AG04449 (cell line): ENCODE measurements around the gene SND1.

Experiments
- CTCF ChIA-PET: fragments of 350-600 bp; formaldehyde crosslinking; extraction: SDS; loops from one replicate; lab custom pipeline; 2021; ENCODE audit warnings: antibody characterized with exemption; lab: Yijun Ruan, JAX
- POLR2A ChIA-PET: fragments of 400-600, 350-600 bp; formaldehyde crosslinking; extraction: SDS; loops from one replicate; lab custom pipeline; 2020; ENCODE audit warnings: antibody characterized with exemption, inconsistent platforms; lab: Yijun Ruan, JAX
- DNase-seq: peaks from one replicate; pipeline ENCODE4 v3.0.0-alpha.2; 2010; ENCODE audit warnings: low read depth, low spot score
- H3K4me3 ChIP-seq: 2 replicates; pipeline ENCODE4 v1.5.1; 2011; ENCODE audit warnings: low read depth, mild to moderate bottlenecking, control low read depth, low read length
- TF ChIP-seq, protein P1 (sequence below): IDR thresholded peaks from one replicate; pipeline ENCODE4 v1.5.1; 2011; ENCODE audit warnings: mild to moderate bottlenecking, moderate library complexity, low read length, control low read depth, inconsistent platforms; ENCODE audit not compliant: insufficient read depth; ENCODE audit errors: missing control alignments

The SND1 gene

DNA sequence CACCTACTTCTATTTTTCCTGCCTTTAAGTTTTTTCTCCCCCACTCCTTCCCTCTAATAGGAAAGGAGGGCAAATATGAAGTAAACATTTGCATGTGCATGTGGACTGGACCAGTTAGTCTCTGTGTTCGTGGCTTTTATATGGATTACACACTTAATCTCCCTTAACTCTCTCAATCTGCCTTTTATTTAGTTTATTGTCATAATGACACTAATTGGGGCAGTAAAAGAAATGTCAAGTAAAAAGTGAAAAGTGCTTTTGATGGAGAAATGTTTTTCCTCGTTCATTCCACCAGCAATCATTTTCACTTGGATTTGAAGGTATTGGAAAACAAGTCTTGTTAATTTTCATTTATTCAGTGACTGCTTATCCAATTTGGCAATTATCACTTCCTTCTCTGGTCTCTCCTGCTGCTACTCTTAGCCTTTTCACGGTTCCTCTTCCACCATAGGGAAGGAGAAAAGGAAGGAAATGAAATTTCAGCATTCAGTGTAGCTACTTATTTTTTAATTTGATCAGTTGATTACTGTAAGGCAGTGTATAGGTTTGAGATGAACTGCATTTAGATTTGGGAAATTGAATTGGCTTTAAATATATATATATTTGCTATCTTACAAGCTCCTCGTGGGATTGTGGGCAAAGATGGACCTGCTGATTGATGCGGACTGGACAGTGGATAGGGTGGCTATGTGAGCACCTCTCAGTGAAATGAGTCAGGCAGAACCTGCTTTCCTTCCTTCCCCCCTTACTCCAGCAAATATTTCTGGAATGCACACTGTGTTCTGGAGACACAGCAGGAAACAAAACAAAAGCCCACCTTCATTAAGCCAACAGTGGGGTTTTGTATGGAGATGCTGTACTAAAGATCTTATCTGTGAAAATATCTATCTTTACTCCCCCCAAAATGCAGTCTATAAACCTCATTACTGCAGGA, 301.7 kb downstream of the SND1 start:
- DNase-seq = no peak
- ChIA-PET CTCF (no interaction called here), POLR2A (no interaction called here)
- no peak overlapping the region for H3K4me3 ChIP-seq
- TF ChIP-seq, protein P1, sequence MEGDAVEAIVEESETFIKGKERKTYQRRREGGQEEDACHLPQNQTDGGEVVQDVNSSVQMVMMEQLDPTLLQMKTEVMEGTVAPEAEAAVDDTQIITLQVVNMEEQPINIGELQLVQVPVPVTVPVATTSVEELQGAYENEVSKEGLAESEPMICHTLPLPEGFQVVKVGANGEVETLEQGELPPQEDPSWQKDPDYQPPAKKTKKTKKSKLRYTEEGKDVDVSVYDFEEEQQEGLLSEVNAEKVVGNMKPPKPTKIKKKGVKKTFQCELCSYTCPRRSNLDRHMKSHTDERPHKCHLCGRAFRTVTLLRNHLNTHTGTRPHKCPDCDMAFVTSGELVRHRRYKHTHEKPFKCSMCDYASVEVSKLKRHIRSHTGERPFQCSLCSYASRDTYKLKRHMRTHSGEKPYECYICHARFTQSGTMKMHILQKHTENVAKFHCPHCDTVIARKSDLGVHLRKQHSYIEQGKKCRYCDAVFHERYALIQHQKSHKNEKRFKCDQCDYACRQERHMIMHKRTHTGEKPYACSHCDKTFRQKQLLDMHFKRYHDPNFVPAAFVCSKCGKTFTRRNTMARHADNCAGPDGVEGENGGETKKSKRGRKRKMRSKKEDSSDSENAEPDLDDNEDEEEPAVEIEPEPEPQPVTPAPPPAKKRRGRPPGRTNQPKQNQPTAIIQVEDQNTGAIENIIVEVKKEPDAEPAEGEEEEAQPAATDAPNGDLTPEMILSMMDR = no peak

GRCh38 chr7:127954357-127954748, 302.4 kb downstream of the SND1 start:
- no peak for DNase-seq
- POLR2A ChIA-PET = no interaction called here
- no peak overlapping the region for H3K4me3 ChIP-seq
- CTCF ChIA-PET = interaction anchor here (0.8 kb wide), 1 partner anchor 14 kb away, joined by 3 read pairs; no protein-coding TSS in a partner anchor
- TF ChIP-seq, protein P1 = no peak

- TF ChIP-seq, protein P1 = no peak
- ChIA-PET POLR2A (no interaction called here), CTCF (interaction anchor here (0.8 kb wide), 1 partner anchor 13 kb away, joined by 3 read pairs; no protein-coding TSS in a partner anchor)
- DNase-seq = no peak
- no peak overlapping the region for H3K4me3 ChIP-seq
These were observed 303.1 kb downstream of the SND1 start for GRCh38 chr7:127955051-127955531.

DNA sequence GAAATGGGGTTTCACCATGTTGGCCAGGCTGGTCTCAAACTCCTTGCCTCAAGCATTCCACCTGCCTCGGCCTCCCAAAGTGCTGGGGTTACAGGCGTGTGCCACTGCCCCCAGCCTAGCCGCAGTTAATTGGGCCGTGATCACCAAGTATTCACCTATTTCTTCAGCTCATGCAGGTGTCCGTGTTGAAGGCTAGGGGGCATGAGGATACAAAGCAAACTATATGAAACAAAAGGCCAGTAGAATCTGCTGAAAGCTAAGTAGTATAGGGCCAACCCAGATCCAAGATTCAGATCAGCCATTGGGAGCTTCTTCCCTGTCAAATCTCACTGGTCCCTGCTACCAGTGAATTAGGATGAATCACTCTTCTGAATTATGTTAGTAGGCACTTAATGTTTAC, 305.9 kb downstream of the SND1 start:
- ChIA-PET CTCF (interaction anchor here (1.0 kb wide), 1 partner anchor 178 kb away, joined by 3 read pairs; no protein-coding TSS in a partner anchor), POLR2A (no interaction called here)
- TF ChIP-seq, protein P1 = no peak
- H3K4me3 ChIP-seq = no peak overlapping the region
- DNase-seq = no peak

DNA sequence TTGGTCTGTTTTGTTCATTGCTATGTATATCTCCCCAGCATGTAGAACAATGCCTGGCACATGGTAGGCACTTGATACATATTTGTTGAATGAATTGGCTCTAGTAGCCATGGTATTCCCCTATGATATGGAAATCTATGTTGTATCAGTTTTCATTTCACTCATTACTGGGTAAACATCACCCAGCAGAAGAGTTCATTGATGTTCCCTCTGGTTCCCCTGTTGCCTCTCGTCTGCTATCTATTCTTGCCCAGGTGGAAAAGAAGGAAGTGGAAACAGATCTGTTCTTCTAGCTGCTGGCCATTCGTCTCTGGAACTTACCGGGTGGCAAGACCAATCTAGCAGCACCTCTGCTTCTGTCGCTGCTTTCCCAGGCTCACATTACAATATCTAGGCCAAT, 307.8 kb downstream of the SND1 start:
- ChIA-PET POLR2A (no interaction called here), CTCF (interaction anchor here (1.3 kb wide), 1 partner anchor 13 kb away, joined by 3 read pairs; no protein-coding TSS in a partner anchor)
- no peak overlapping the region for H3K4me3 ChIP-seq
- TF ChIP-seq, protein P1 = no peak
- no peak for DNase-seq
